HepG2 (cell line): ENCODE results near the gene CRKL. TPM values are rescaled to one million over a fixed set of nuclear protein-coding genes. Genes with fewer than 3 reads are reported as not detected.
A peak's percentile ranks its signal among the peaks of the same experiment; 100 is the strongest.

Experiments used
- ETV6 ChIP-seq: sonication (generic); formaldehyde crosslinking; conservative IDR thresholded peaks from 2 replicates; pipeline ENCODE4 v1.4.0; 2020; ENCODE audit warnings: missing genetic modification reagents
- FOXK1 ChIP-seq: sonication (generic); formaldehyde crosslinking; IDR thresholded peaks from 2 replicates; pipeline ENCODE4 v1.4.0; 2020; ENCODE audit warnings: low read depth, missing genetic modification reagents, borderline replicate concordance
- HES4 ChIP-seq: sonication (generic); formaldehyde crosslinking; IDR thresholded peaks from 2 replicates; pipeline ENCODE4 v1.9.0; 2021; ENCODE audit warnings: mild to moderate bottlenecking, missing genetic modification reagents, borderline replicate concordance
- ZFP90 ChIP-seq: sonication (generic); formaldehyde crosslinking; IDR thresholded peaks from 2 replicates; pipeline ENCODE4 v1.8.0; 2022; ENCODE audit warnings: missing genetic modification reagents, mild to moderate bottlenecking, inconsistent platforms, borderline replicate concordance
- ZNF124 ChIP-seq: sonication (generic); formaldehyde crosslinking; IDR thresholded peaks from 2 replicates; pipeline ENCODE4 v1.4.0; 2020; ENCODE audit warnings: missing genetic modification reagents
- ZNF234 ChIP-seq: sonication (generic); formaldehyde crosslinking; conservative IDR thresholded peaks from 2 replicates; pipeline ENCODE4 v1.5.1; 2020; ENCODE audit warnings: mild to moderate bottlenecking, missing genetic modification reagents
- ZNF841 ChIP-seq: sonication (generic); formaldehyde crosslinking; IDR thresholded peaks from 2 replicates; pipeline ENCODE4 v1.8.1; 2023; ENCODE audit warnings: missing genetic modification reagents, borderline replicate concordance
- polyA plus RNA-seq, 8 experiments: library from polyadenylated mRNA; depleted of rRNA in 3 of 8; stranded (reverse) in 7 of 8; unstranded in 1 of 8; fragments of >200 nt; fragmentation: Illumina TruSeq in 4 of 8; extraction: Trizol in 4 of 8; gene quantifications; 2 replicates each; pipeline versions ENCODE4 v1.2.1 to v1.2.3, GENCODE V29; 2011 to 2016; ENCODE audit warnings: low read depth in 4 of 8, missing spikeins in 1 of 8, mixed read lengths in 1 of 8; ENCODE audit not compliant: insufficient read depth in 1 of 8
- total RNA-seq, 5 experiments: library from RNA; depleted of rRNA; stranded (reverse); fragments of >200 nt; fragmentation: Illumina TruSeq; extraction: Trizol; gene quantifications; 2 replicates each; pipeline ENCODE4 v1.2.3, GENCODE V29; 2016; ENCODE audit warnings: low read depth in 1 of 5
- TF ChIP-seq, protein P1 (sequence below): sonication (generic); formaldehyde crosslinking; IDR thresholded peaks from 2 replicates; pipeline ENCODE4 v1.8.1; 2023; ENCODE audit warnings: mild to moderate bottlenecking, moderate library complexity, missing genetic modification reagents
- TF ChIP-seq, protein P2 (sequence below), 2 experiments: sonication (generic) in 1 of 2; formaldehyde crosslinking in 1 of 2; IDR thresholded peaks; 2 replicates each; pipeline versions ENCODE4 v1.4.0 to v1.6.1; 2018 to 2020; ENCODE audit warnings: missing genetic modification reagents in 2 of 2, borderline replicate concordance in 1 of 2, low read depth in 1 of 2, mild to moderate bottlenecking in 1 of 2, missing biosample characterization in 1 of 2
- TF ChIP-seq, protein P3 (sequence below): sonication (generic); formaldehyde crosslinking; IDR thresholded peaks from 2 replicates; pipeline ENCODE4 v1.4.0; 2020; ENCODE audit warnings: missing genetic modification reagents
- TF ChIP-seq, protein P4 (sequence below): sonication (generic); formaldehyde crosslinking; IDR thresholded peaks from 2 replicates; pipeline ENCODE4; 2020; ENCODE audit warnings: missing genetic modification reagents, mild to moderate bottlenecking, borderline replicate concordance
- TF ChIP-seq, protein P5 (sequence below): sonication (generic); formaldehyde crosslinking; IDR thresholded peaks from 2 replicates; pipeline ENCODE4 v1.5.1; 2020; ENCODE audit warnings: mild to moderate bottlenecking, missing genetic modification reagents, borderline replicate concordance

CRKL gene
- total and polyA plus RNA-seq, 2 of the 13 experiments (the other 11 are each of a cell fraction or from before 2014, with no cell fraction given), result 37.4 to 60.6 TPM

DNA sequence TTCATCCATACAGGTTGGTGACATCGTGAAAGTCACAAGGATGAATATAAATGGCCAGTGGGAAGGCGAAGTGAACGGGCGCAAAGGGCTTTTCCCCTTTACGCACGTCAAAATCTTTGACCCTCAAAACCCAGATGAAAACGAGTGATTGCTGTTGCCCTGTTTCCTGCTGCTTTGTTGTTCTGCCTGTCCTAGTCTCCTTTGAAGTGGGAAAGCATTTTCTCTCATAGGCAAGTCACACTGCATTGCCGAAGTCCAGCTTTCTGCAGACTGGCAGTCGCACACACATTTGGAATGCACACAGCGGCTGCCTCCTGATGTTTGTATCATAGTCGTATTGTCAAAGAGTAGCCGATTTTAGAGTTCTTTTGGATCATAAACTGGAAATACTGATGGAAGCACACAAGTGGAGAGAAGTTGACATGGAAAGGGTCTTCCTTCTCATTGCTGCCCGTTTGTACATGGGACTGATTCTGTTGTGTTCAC is 32.5 kb downstream of the CRKL start (continued):
- 0 out of 2 replicates have a peak, but pooled peaks have one; percentile 25 for TF ChIP-seq FOXK1 (CRISPR knock-in tag)
- TF ChIP-seq, protein P1, sequence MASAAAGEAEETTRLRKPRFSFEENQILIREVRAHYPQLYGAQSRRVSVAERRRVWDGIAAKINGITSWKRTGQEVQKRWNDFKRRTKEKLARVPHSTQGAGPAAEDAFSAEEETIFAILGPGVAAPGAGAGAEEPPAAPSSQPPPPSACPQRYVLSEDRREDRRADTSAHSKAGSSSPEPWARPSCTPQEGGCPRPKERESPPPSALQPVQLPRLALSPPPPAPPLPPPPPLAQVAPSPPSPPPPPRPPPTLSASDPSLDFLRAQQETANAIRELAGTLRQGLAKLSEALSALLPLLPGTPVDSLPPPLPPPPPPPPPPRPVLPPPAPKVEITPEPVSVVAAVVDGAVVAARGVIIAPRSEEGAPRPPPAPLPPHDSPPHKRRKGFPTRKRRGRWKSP (CRISPR knock-in tag), result 0 out of 2 replicates have a peak, but pooled peaks have one; percentile 53
- no peak for TF ChIP-seq ZNF124 (CRISPR knock-in tag)
- TF ChIP-seq, protein P2, sequence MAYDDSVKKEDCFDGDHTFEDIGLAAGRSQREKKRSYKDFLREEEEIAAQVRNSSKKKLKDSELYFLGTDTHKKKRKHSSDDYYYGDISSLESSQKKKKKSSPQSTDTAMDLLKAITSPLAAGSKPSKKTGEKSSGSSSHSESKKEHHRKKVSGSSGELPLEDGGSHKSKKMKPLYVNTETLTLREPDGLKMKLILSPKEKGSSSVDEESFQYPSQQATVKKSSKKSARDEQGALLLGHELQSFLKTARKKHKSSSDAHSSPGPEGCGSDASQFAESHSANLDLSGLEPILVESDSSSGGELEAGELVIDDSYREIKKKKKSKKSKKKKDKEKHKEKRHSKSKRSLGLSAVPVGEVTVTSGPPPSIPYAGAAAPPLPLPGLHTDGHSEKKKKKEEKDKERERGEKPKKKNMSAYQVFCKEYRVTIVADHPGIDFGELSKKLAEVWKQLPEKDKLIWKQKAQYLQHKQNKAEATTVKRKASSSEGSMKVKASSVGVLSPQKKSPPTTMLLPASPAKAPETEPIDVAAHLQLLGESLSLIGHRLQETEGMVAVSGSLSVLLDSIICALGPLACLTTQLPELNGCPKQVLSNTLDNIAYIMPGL (CRISPR knock-in tag; IDR thresholded peaks at IDR 0.05; ENCODE audit: borderline replicate concordance in 1 of 2, low read depth in 1 of 2), result no peak; a peak in 1 of 4 replicates
- TF ChIP-seq HES4 (CRISPR knock-in tag), result no peak
- TF ChIP-seq, protein P3, sequence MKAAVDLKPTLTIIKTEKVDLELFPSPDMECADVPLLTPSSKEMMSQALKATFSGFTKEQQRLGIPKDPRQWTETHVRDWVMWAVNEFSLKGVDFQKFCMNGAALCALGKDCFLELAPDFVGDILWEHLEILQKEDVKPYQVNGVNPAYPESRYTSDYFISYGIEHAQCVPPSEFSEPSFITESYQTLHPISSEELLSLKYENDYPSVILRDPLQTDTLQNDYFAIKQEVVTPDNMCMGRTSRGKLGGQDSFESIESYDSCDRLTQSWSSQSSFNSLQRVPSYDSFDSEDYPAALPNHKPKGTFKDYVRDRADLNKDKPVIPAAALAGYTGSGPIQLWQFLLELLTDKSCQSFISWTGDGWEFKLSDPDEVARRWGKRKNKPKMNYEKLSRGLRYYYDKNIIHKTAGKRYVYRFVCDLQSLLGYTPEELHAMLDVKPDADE, result no peak
- TF ChIP-seq, protein P4, sequence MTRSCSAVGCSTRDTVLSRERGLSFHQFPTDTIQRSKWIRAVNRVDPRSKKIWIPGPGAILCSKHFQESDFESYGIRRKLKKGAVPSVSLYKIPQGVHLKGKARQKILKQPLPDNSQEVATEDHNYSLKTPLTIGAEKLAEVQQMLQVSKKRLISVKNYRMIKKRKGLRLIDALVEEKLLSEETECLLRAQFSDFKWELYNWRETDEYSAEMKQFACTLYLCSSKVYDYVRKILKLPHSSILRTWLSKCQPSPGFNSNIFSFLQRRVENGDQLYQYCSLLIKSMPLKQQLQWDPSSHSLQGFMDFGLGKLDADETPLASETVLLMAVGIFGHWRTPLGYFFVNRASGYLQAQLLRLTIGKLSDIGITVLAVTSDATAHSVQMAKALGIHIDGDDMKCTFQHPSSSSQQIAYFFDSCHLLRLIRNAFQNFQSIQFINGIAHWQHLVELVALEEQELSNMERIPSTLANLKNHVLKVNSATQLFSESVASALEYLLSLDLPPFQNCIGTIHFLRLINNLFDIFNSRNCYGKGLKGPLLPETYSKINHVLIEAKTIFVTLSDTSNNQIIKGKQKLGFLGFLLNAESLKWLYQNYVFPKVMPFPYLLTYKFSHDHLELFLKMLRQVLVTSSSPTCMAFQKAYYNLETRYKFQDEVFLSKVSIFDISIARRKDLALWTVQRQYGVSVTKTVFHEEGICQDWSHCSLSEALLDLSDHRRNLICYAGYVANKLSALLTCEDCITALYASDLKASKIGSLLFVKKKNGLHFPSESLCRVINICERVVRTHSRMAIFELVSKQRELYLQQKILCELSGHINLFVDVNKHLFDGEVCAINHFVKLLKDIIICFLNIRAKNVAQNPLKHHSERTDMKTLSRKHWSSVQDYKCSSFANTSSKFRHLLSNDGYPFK (CRISPR knock-in tag), result no peak
- no peak for TF ChIP-seq ETV6 (CRISPR knock-in tag)
- no peak for TF ChIP-seq ZFP90 (CRISPR knock-in tag)
- TF ChIP-seq ZNF234 (CRISPR knock-in tag), result no peak
- no peak for TF ChIP-seq ZNF841 (CRISPR knock-in tag)
- TF ChIP-seq, protein P5, sequence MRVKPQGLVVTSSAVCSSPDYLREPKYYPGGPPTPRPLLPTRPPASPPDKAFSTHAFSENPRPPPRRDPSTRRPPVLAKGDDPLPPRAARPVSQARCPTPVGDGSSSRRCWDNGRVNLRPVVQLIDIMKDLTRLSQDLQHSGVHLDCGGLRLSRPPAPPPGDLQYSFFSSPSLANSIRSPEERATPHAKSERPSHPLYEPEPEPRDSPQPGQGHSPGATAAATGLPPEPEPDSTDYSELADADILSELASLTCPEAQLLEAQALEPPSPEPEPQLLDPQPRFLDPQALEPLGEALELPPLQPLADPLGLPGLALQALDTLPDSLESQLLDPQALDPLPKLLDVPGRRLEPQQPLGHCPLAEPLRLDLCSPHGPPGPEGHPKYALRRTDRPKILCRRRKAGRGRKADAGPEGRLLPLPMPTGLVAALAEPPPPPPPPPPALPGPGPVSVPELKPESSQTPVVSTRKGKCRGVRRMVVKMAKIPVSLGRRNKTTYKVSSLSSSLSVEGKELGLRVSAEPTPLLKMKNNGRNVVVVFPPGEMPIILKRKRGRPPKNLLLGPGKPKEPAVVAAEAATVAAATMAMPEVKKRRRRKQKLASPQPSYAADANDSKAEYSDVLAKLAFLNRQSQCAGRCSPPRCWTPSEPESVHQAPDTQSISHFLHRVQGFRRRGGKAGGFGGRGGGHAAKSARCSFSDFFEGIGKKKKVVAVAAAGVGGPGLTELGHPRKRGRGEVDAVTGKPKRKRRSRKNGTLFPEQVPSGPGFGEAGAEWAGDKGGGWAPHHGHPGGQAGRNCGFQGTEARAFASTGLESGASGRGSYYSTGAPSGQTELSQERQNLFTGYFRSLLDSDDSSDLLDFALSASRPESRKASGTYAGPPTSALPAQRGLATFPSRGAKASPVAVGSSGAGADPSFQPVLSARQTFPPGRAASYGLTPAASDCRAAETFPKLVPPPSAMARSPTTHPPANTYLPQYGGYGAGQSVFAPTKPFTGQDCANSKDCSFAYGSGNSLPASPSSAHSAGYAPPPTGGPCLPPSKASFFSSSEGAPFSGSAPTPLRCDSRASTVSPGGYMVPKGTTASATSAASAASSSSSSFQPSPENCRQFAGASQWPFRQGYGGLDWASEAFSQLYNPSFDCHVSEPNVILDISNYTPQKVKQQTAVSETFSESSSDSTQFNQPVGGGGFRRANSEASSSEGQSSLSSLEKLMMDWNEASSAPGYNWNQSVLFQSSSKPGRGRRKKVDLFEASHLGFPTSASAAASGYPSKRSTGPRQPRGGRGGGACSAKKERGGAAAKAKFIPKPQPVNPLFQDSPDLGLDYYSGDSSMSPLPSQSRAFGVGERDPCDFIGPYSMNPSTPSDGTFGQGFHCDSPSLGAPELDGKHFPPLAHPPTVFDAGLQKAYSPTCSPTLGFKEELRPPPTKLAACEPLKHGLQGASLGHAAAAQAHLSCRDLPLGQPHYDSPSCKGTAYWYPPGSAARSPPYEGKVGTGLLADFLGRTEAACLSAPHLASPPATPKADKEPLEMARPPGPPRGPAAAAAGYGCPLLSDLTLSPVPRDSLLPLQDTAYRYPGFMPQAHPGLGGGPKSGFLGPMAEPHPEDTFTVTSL (CRISPR knock-in tag), result peak; percentile 52; the same call in 1 of the 2 replicates
